Stimulated activated CD4-positive, alpha-beta T cell treated with anti-CD3 and anti-CD28 coated beads, TNF-alpha, amount 100 ng/mL, for 48 hours (primary cell): ENCODE data around the gene CCDC88B.

Experiments
- DNase-seq, 3 donors: peaks; one replicate each; pipeline ENCODE4 v3.0.0-alpha.2; 2020; ENCODE audit warnings: low read depth in 3 of 3

Gene CCDC88B, protein sequence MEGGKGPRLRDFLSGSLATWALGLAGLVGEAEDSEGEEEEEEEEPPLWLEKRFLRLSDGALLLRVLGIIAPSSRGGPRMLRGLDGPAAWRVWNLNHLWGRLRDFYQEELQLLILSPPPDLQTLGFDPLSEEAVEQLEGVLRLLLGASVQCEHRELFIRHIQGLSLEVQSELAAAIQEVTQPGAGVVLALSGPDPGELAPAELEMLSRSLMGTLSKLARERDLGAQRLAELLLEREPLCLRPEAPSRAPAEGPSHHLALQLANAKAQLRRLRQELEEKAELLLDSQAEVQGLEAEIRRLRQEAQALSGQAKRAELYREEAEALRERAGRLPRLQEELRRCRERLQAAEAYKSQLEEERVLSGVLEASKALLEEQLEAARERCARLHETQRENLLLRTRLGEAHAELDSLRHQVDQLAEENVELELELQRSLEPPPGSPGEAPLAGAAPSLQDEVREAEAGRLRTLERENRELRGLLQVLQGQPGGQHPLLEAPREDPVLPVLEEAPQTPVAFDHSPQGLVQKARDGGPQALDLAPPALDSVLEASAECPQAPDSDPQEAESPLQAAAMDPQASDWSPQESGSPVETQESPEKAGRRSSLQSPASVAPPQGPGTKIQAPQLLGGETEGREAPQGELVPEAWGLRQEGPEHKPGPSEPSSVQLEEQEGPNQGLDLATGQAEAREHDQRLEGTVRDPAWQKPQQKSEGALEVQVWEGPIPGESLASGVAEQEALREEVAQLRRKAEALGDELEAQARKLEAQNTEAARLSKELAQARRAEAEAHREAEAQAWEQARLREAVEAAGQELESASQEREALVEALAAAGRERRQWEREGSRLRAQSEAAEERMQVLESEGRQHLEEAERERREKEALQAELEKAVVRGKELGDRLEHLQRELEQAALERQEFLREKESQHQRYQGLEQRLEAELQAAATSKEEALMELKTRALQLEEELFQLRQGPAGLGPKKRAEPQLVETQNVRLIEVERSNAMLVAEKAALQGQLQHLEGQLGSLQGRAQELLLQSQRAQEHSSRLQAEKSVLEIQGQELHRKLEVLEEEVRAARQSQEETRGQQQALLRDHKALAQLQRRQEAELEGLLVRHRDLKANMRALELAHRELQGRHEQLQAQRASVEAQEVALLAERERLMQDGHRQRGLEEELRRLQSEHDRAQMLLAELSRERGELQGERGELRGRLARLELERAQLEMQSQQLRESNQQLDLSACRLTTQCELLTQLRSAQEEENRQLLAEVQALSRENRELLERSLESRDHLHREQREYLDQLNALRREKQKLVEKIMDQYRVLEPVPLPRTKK (N-terminal part only)

DNA sequence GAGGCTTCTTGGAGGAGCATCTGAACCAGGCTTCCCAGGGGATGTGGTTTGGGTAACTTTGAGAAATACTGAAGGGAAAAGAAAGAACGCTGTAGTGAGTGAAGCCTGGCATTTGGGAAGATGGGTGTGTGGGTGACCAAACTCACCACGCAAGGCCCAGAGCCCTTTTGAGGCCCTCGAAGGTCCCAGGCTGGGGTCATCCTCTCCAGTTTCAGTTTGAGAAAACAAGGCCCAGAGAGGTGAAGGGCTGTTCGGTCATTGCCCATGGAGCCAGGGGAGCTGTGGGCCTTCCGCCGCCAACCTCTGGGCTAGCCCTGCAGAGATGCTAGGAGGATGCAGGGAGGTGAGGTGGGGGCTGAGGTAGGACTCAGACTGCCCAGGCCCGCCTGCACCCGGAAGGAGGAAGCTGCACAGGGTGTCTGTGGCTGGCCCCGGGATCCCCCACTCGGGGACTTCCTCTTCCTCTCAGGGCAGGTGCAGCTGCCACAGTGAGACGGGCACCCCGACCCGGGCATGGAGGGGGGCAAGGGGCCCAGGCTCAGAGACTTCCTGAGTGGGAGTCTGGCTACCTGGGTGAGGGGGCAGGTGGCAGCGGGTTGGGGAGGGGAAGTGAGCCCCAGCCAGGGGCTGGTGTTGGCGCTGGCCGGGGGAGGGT is at the start of gene CCDC88B:
Gene CCDC88B (plus strand): TSS at position 451 of the 655 bp plus-strand sequence. CDS start 63 bp downstream, at position 514.
- peak; percentile 50 to 76 (median 75) for DNase-seq

- DNase-seq = no peak
These were observed 49.4 kb upstream of the CCDC88B start for GRCh38 chr11:64290352-64291261.

- DNase-seq = no peak
These were observed 48.7 kb upstream of the CCDC88B start, which contains the start of gene KCNK4 for GRCh38 chr11:64291262-64291751. KCNK4 (plus strand) TSS chr11:64291302; CDS start chr11:64293019, 1,717 bp downstream.

GRCh38 chr11:64291752-64292459 is 48.1 kb upstream of the CCDC88B start:
- no peak for DNase-seq

DNA sequence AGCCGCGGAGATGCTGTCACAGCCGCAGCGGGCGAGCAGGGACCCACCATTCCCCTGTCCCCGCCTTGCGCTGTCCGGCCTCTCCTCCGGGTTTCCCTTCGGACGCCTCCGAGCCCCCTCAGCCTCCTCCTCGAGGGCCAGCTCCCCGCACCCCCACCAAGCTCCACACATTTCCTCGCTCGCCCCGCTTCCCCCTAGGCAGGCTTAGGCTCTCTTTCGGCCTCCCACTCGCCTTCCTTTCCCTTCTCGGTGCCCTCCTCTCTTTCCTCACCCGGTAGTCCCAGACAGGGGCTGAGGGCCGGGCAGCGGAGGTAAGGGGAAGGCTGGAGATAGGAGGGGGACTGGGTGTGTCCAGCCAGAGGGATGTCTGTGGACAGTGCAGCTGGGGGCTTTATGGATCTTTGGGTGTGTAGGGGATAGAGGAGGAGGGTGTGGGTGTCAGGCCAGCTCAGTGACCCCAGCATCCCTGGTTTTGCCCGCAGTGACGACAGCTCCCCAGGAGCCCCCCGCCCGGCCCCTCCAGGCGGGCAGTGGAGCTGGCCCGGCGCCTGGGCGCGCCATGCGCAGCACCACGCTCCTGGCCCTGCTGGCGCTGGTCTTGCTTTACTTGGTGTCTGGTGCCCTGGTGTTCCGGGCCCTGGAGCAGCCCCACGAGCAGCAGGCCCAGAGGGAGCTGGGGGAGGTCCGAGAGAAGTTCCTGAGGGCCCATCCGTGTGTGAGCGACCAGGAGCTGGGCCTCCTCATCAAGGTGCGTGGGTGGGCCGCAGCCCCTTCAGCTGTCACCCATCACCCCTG is 47.3 kb upstream of the CCDC88B start:
- no peak for DNase-seq

- DNase-seq = no peak
These were observed 45.2 kb upstream of the CCDC88B start for GRCh38 chr11:64294774-64295173.

DNA sequence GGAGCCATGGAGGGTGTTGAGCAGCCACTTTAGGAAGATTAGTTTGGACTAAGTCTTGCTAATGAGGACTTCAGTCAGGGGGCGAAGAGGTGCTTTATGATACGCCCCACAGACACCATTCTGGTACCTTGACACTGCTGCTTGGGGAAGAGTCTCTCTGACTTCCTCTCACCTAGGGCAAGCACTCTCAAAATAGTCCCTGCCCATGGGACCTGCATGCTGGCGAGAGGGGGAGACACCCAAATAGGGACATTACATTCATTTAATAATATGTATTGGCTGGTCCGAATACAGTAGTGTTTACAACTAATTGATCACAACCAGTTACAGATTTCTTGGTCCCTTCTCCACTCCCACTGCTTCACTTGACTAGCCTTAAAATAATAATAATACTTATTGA is 44.2 kb upstream of the CCDC88B start:
- no peak for DNase-seq

DNA sequence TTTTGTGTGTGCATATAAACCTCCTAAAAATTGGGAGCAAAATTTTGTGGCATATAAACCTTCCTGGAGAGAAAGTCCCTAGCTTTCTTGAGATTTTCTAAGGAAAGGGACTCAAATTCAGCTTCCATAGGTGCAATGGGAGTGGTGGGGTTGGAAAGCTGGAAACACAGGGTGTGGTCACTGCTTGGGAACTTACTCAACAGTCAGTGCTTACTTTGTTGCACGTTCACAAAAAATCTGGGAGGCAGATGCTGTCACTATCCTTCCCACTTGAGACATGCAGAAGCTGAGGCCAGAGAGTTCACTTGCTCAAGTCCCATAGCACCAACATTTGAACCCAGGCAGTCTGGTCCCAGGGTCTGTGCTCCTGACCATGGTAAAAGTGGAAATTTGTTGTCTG is 43.8 kb upstream of the CCDC88B start:
- no peak for DNase-seq

DNA sequence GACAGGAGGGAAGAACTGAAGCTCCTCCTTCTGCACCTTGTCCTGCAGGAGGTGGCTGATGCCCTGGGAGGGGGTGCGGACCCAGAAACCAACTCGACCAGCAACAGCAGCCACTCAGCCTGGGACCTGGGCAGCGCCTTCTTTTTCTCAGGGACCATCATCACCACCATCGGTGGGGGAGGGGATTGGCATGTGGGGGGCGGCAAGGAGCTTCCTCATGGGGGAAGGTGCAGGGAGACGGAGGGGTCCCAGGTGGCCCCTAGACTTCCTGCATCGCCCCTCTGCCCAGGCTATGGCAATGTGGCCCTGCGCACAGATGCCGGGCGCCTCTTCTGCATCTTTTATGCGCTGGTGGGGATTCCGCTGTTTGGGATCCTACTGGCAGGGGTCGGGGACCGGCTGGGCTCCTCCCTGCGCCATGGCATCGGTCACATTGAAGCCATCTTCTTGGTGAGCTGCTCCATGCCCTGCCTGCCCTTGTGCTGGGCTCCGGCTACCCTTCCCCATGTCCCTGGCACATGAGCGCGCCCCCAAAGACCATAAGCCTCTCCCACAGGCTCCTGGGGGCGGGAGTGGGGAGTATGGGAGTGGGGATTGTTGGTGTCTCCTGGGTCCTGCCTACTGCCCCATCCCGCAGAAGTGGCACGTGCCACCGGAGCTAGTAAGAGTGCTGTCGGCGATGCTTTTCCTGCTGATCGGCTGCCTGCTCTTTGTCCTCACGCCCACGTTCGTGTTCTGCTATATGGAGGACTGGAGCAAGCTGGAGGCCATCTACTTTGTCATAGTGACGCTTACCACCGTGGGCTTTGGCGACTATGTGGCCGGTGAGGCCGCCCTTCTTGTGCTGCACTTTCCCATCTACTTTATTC is 42.9 kb upstream of the CCDC88B start:
- DNase-seq = no peak

- DNase-seq = no peak
These were observed 42.2 kb upstream of the CCDC88B start for GRCh38 chr11:64297699-64298358.

- no peak for DNase-seq
These were observed 40.8 kb upstream of the CCDC88B start for GRCh38 chr11:64298966-64299846.

GRCh38 chr11:64299847-64300648 is 40.0 kb upstream of the CCDC88B start, which contains the start of gene CATSPERZ:
CATSPERZ (plus strand) TSS chr11:64300358; CDS start chr11:64300411, 53 bp downstream.
- no peak for DNase-seq

GRCh38 chr11:64303109-64304031 is 36.6 kb upstream of the CCDC88B start:
- DNase-seq = no peak

- no peak for DNase-seq
These were observed 36.0 kb upstream of the CCDC88B start for GRCh38 chr11:64304032-64304315.
